Measurements from ENCODE around the gene RAI1.

Gene RAI1

GRCh38 chr17:17663160-17664063, 17.8 kb upstream of the RAI1 start:
- no peak overlapping the region for H3K4me3 ChIP-seq (ENCODE audit: low read depth, low read length)

GRCh38 chr17:17664064-17664452, 17.2 kb upstream of the RAI1 start:
- no peak for DNase-seq (ENCODE audit: low read depth)
- no peak overlapping the region for H3K4me3 ChIP-seq (ENCODE audit: low read depth, low read length)

More at GRCh38 chr17:17663160-17664063, 17.8 kb upstream of the RAI1 start:
- DNase-seq (ENCODE audit: low read depth): peak; percentile 92

- no peak for DNase-seq (ENCODE audit: low read depth)
- no peak overlapping the region for H3K4me3 ChIP-seq (ENCODE audit: low read depth, low read length)
These were observed 16.0 kb upstream of the RAI1 start for GRCh38 chr17:17665255-17665654.

GRCh38 chr17:17666111-17666714, 15.0 kb upstream of the RAI1 start:
- no peak overlapping the region for H3K4me3 ChIP-seq (ENCODE audit: low read depth, low read length)

GRCh38 chr17:17667231-17667630, 14.0 kb upstream of the RAI1 start:
- DNase-seq (ENCODE audit: low read depth): no peak
- H3K4me3 ChIP-seq (ENCODE audit: low read depth, low read length): no peak overlapping the region

More at GRCh38 chr17:17666111-17666714, 15.0 kb upstream of the RAI1 start:
- DNase-seq (ENCODE audit: low read depth): no peak

- no peak for DNase-seq (ENCODE audit: low read depth)
These were observed 13.3 kb upstream of the RAI1 start for GRCh38 chr17:17667947-17668346.

GRCh38 chr17:17668358-17668757, 12.9 kb upstream of the RAI1 start:
- DNase-seq (ENCODE audit: low read depth): no peak
- H3K4me3 ChIP-seq (ENCODE audit: low read depth, low read length): no peak overlapping the region

More at GRCh38 chr17:17667947-17668346, 13.3 kb upstream of the RAI1 start:
- H3K4me3 ChIP-seq (ENCODE audit: low read depth, low read length): no peak overlapping the region

GRCh38 chr17:17668775-17669579, 12.3 kb upstream of the RAI1 start:
- no peak for DNase-seq (ENCODE audit: low read depth)
- no peak overlapping the region for H3K4me3 ChIP-seq (ENCODE audit: low read depth, low read length)

GRCh38 chr17:17669580-17670235, 11.6 kb upstream of the RAI1 start:
- no peak overlapping the region for H3K4me3 ChIP-seq (ENCODE audit: low read depth, low read length)
- no peak for DNase-seq (ENCODE audit: low read depth)

- H3K4me3 ChIP-seq (ENCODE audit: low read depth, low read length): no peak overlapping the region
- no peak for DNase-seq (ENCODE audit: low read depth)
These were observed 10.5 kb upstream of the RAI1 start for GRCh38 chr17:17670701-17671305.

- H3K4me3 ChIP-seq (ENCODE audit: low read depth, low read length): no peak overlapping the region
- DNase-seq (ENCODE audit: low read depth): no peak
These were observed 9.7 kb upstream of the RAI1 start for GRCh38 chr17:17671369-17672129.

- no peak overlapping the region for H3K4me3 ChIP-seq (ENCODE audit: low read depth, low read length)
- DNase-seq (ENCODE audit: low read depth): no peak
These were observed 8.5 kb upstream of the RAI1 start for GRCh38 chr17:17672453-17673368.

- no peak for DNase-seq (ENCODE audit: low read depth)
- H3K4me3 ChIP-seq (ENCODE audit: low read depth, low read length): no peak overlapping the region
These were observed 5.8 kb upstream of the RAI1 start for GRCh38 chr17:17675416-17675815.

- no peak for DNase-seq (ENCODE audit: low read depth)
- H3K4me3 ChIP-seq (ENCODE audit: low read depth, low read length): no peak overlapping the region
These were observed 5.2 kb upstream of the RAI1 start for GRCh38 chr17:17675925-17676534.

GRCh38 chr17:17676752-17677151, 4.5 kb upstream of the RAI1 start:
- no peak for DNase-seq (ENCODE audit: low read depth)

GRCh38 chr17:17677299-17678040, 3.8 kb upstream of the RAI1 start:
- no peak overlapping the region for H3K4me3 ChIP-seq (ENCODE audit: low read depth, low read length)
- DNase-seq (ENCODE audit: low read depth): no peak

More at GRCh38 chr17:17676752-17677151, 4.5 kb upstream of the RAI1 start:
- H3K4me3 ChIP-seq (ENCODE audit: low read depth, low read length): no peak overlapping the region

Measured in skeletal muscle cell (primary cell).